HG03139 (cell line): ENCODE measurements around the gene USP30.

Experiments
- ATAC-seq: cut with Tn5 transposase; IDR thresholded peaks from one replicate; pipeline ENCODE4 v1.9.1; 2021; ENCODE audit not compliant: unreplicated experiment

Gene USP30

DNA sequence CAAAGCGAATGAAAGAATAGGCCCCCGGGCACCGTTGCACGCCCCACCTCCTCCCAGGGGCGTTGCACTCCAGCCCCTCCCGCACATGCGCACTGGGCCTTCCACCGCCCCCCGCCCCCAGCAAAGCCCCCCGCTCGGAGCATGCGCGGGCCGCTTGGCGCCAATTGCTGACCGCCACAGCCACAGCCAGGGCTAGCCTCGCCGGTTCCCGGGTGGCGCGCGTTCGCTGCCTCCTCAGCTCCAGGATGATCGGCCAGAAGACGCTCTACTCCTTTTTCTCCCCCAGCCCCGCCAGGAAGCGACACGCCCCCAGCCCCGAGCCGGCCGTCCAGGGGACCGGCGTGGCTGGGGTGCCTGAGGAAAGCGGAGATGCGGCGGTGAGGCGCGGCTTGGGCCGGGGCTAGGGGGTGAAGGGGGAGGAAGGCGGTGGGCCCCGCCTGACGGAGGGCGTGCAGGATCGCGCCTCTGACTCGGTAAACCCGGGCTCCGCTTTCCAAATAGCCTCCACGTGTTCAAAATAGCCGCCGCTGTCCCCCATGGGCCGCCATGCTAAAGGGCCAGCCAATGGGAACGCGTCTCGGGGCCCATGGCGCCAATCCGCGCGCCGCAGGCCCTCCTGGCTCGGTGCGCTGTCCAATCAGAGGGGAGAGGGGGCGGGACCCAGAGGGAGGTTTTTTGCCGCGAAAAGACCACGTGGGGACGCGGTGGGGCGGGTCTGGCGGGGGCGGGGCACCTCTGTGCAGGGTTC lies 45.2 kb downstream of the USP30 start, which contains the start of gene UNG:
TSS of gene UNG (plus strand) at position 163 of the 748 bp plus-strand sequence. CDS start at position 246, 83 bp downstream.
- peak; percentile 87 for ATAC-seq

DNA sequence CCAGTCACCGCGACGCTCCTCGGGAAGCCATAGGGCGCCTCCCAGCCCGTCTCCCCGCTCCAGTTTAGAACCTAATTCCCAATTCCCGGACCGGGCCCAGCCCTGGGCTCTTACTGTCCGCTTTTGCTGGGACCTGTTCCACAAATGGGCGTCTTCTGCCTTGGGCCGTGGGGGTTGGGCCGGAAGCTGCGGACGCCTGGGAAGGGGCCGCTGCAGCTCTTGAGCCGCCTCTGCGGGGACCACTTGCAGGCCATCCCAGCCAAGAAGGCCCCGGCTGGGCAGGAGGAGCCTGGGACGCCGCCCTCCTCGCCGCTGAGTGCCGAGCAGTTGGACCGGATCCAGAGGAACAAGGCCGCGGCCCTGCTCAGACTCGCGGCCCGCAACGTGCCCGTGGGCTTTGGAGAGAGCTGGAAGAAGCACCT lies 45.8 kb downstream of the USP30 start:
- peak; percentile 24 for ATAC-seq

DNA sequence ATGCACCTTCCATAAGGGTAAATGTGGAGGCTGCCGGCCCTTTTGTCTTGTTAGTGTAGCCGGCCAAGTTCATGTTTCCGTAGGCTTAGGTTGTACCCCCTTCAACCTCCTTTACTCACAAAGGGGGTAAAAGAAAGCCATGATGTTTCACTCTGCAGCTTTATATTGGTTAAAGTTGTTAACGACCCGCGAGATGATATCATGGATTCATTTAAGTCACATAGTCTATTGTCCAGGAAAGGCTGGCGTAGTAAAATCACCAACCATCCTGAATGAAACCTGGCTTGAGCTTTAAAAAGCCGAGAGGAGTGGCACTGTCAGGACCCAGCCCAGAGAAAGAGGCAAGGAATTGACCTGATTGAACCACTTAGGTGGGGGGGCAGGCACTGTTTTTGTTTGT lies 46.3 kb downstream of the USP30 start:
- ATAC-seq = no peak

DNA sequence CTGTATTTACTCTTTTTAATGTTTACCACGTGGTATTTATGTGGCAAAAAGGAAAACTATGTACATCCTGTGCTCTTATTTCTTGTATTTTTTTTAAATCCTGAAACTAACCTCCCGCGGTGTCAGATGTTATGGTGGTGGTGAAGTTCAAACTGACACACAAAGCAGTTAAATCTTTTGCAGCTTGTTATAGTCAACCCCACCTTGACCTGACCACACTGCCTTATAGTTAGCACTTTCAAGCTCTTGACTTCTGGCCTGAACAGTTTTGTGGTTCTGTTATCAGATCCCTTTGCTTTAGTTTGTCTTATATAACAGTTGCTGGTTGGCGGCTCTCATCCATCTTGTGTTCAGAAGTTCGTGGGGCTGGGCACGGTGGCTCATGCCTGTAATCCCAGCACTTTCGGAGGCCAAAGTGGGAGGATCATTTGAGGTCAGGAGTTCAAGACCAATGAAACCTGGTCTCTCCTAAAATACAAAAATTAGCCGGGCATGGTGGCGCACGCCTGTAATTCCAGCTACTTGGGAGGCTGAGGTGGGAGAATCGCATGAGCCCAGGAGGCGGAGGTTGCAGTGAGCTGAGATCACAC lies 47.1 kb downstream of the USP30 start:
- no peak for ATAC-seq

DNA sequence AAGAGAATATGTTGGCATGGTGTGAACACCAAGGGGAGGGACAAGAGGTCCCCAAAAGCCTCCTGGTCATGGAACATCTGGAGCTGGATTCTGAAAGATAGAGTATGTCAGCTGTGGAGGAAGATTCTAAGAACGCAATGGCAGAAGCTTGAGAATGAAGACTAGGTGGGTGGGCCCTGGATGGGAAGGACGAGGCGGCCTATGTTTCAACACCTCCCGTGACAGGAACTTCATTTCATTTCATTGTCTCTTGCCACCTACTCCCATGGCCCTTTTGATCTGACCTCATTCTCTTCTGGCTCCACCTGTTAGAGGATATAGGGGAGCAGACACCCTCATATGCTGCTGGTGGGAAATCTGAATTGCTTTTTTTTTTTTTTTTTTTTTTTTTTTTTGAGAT lies 48.4 kb downstream of the USP30 start:
- no peak for ATAC-seq

DNA sequence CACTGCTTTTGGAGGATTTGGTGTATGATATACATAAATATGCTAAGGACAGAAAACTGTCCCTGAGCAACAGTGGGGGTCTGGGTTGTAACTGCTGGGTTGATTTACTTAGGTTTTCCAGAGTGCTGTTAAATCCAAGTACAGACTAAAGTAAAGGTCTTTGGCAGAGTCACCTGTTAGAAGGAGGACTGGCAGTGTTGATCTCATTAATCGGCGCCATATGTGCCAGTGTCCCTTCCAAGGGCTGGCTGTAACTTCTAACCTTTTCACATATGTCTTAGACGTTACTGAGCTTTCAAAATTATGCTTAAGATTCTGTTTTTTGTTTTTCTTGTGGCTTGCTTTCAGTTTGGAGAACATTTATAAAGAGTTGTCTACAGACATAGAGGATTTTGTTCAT lies 50.1 kb downstream of the USP30 start:
- no peak for ATAC-seq

DNA sequence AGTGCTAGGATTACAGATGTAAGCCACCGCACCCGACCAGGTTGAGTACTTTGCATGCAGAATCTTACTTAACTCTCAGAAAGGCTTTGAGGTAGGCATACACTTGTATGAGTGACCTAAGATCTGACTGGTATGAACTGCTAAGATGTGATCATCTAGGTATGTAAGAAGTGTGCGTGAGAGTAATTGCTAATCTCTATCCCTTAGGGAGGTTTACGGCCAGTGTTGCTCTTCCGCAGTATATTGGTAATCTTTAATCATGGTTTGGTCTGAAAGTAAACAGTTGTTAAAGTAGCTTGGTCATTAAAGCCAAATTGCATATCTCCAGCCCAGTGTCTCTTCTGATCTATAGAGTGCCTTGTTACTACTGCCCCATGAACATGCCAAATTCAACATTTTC lies 52.8 kb downstream of the USP30 start:
- no peak for ATAC-seq

DNA sequence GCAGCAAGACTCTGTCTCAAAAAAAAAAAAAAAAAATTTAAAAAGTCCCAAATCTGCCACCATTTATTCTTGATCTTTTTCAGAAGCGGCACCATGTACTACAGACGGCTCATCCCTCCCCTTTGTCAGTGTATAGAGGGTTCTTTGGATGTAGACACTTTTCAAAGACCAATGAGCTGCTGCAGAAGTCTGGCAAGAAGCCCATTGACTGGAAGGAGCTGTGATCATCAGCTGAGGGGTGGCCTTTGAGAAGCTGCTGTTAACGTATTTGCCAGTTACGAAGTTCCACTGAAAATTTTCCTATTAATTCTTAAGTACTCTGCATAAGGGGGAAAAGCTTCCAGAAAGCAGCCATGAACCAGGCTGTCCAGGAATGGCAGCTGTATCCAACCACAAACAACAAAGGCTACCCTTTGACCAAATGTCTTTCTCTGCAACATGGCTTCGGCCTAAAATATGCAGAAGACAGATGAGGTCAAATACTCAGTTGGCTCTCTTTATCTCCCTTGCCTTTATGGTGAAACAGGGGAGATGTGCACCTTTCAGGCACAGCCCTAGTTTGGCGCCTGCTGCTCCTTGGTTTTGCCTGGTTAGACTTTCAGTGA lies 57.5 kb downstream of the USP30 start:
- ATAC-seq = no peak

DNA sequence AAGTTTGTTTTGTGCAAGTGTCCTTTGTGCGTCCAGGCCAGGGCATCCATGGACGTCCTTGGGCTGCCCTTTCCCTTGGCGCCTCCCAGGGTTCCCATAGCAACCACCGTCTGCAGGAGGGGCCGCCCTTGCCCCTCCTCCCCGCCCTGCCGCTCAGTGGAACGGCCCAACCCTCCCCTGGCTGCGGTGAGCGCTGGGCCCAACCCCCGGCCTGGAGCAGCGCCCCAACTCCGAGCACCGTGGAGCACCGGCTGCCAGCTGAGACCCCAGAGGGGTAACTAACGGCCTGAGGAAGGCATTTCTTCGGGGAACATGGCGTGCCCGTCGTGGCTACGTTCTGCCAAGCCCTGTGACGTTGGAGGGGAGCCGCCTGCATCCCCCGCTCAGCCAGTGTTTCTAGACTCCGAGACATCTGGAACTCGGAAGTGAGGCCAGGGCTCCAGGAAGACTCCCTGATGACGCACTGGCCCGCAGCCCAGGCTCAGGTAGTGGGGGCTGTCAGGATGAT lies 58.7 kb downstream of the USP30 start:
- no peak for ATAC-seq

DNA sequence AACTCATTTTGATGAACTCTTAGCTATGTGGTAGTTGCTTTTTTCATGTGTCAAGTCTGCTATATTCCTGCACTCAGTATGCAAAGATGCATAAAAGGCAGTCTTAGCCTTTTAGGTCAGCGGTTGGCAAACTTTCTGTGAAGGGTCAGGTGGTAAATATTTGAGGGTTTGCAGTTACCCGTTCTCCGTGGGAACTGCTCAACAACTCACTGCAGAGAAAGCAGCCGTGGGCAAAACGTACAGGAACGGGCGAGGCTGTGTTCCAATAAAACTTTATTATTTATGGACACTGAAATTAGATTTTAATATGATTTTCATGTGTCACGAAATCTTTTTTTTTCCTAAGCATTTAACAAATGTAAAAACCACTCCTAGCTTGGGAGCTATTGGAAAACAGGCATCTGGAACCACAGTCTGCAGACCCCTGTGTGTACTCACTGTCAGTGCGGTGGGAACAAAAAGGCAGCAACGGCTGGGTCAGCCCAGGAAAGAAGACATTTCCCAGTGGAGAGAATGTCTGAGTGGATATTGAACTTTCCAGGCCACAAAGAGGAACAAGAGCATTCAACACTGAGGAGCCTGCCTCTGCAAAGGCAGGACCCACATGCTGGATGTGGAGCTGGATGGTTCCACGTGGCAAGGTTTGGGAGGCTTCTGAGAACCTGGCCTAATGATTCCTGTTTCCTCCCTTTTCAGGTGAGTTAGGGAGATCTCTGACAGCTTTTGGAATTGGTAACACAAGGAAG lies 60.5 kb downstream of the USP30 start:
- no peak for ATAC-seq

DNA sequence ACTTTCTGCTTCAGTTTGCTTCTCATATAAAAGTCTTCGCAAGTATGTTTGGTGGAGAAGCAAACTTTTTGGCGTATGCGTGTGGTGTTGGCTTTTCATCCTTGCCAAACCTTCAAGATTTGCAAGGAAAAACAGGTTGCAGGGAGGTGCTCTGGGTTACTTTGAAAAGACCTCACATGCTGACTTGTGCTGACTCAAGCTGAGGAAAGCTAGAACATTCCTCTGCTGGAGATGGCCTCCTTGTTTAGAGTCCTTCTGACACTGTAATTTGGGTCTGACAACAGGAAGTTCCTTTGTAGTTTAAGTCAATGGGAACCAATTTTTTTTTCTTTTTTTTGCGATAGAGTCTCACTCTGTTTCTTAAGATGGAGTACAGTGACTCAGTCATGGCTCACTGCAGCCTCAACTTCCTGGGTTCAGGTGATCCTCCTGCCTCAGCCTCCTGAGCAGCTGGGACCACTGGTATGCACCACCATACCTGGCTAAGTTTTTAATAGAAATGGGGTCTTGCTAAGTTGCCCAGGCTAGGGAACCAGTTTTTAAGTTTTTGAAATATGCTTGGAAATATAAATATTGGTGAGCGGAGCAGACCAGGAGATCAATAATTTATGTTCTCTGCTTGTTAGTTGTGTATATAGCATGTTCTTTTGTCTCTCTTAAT lies 61.4 kb downstream of the USP30 start:
- no peak for ATAC-seq

DNA sequence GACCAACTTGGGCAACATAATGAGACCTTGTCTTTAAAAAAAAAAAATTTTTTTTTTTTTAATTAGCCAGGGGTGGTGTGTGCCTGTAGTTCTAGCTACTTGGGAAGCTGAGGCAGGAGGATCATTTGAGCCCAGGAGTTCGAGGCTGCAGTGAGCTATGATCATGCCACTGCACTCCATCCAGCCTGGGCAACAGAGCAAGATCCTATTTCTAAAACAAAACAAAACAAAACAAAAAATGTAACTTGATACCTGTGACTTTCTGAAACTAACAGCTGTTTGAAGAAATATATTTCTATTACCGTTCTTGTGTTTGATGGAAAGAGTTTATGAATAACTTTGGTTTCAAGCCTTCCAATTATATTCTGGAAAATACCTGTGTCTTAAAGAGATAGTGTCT lies 62.3 kb downstream of the USP30 start:
- ATAC-seq = no peak

DNA sequence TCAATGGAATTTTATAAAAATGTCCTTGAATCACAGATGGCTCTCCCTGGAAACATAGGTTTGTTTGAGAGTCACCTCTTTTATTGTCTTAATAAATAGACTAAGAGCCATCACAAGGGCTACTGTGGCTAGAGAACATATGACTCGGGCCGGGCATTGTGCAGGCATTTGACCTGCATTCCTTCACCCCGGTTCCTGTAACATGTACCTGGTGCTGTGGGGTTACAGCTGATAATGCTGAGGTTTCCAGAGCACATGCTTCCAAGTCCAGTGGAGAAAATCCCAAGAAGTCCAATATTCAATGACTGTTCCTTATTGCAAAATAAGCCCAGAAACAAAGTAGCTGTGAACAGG lies 63.0 kb downstream of the USP30 start:
- no peak for ATAC-seq

DNA sequence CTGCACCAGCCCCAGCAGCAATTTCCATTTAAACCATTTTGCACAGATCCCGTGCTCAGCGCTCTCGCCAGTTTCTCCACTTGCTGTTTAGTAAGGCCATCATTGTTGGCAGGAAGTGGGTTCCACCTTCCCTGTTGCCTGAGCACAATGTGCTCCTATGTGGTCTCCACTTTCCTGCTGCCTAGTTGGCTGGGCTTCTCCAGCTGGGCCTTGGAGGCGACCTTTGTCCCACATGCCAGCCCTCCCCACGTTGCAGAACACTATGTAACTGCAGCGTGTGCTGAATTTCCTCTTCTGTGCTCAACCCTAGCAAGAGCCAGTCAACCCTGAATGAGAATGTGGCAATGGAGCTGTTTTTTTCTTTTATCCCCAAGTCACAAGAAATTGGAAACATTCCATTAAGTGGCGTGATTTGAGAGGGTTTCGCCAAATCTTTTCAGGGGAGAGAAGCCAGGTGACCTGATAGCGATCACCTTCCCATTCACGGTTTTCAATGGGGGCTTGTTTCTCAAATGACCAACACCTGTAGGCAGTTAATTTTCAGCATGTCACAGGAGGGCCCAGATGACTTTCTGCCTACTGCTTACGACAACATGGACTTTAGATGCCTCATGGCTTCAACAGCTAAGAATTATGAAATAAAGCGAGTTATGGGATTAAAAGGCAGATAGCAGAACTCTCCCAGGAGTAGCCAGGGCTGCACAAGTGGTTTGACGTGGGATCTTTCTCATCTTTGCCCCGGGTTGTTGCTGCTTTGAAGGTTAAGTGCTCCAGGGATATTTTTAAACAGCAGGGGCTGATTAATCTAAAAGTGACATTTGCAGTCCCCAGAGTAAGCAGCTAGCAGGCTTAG lies 63.6 kb downstream of the USP30 start, which contains the start of gene ACACB:
TSS of gene ACACB (plus strand) at position 830 of the 853 bp plus-strand sequence. CDS start 22,819 bp downstream, outside the sequence.
- no peak for ATAC-seq

DNA sequence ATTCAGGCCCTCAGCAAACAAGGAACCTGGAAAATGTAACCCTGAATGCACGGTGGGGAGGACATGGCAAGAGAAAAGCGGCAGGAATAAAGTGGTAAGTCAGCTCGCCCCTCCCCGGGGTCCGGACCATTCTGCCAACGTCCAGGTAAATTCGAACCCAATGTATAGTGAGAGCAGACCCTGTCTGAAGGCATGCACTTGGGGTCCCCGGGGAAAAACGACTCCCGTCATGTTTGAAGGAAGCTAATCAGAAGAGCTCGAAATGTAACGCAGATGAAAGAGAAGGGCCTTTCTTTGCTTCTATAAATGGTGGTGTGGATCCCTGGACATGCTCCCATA lies 64.2 kb downstream of the USP30 start:
- ATAC-seq = no peak

DNA sequence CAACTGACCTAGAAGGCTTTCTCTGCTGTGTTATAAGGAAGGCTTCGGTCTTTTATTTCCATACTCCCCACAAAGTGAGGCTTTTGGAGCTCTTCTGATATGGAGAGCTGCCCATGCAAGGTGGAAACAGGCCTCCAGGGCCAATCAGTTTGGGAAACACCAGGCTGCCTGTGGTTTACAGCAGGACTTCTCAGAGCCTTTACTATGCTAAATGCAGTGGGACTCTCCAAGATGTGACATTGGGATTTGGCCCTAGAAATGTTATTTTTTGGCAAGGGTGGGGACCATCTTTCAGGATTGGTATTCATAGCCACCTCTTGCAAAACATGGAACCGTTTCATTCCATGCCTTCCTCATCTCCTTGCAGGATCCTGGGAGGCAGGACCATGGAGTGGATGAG lies 67.7 kb downstream of the USP30 start:
- ATAC-seq = no peak

DNA sequence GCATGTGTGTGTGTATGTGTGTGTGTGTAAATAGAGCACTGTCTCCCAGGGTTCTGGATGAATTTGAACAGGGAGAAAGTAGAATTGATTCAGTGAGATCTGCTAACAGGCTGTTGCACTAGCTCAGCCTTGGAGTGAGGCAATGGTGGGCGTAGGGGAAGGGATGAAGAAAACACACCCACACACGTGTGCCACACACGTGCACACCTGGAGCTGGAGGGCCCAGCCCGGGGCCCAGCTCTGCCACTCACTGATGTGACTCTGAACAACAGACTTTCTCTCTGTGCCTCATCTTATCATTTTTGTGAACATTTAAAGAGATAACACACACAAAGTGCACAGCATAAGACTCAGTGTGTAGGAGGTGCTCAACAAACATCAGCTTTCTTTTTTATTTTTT lies 68.2 kb downstream of the USP30 start:
- no peak for ATAC-seq

DNA sequence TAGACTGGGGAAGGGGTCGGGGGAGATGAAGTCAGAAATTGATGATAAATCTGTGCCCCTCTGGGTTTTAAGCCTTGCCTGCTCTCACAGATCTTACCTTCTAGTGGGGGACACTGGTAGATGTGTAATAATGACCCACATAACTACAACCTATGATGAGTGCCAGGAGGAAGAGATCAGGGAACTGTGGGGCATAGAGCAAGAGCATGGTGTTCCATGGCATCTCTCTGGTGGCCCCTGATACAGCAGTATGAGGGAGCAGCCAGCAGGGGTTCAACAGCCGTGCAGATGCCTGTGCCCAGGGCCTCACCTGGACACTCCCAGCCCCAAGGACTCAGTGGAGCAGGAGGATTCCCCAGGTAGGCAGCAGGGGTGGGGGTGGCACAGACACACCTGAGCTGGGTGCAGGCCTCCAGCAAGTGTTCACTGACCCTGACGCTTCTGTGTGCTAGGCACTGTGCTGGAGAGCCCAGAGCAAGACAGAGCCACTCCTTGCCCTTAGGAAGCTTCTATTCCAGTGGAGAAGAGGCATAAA lies 69.0 kb downstream of the USP30 start:
- no peak for ATAC-seq

DNA sequence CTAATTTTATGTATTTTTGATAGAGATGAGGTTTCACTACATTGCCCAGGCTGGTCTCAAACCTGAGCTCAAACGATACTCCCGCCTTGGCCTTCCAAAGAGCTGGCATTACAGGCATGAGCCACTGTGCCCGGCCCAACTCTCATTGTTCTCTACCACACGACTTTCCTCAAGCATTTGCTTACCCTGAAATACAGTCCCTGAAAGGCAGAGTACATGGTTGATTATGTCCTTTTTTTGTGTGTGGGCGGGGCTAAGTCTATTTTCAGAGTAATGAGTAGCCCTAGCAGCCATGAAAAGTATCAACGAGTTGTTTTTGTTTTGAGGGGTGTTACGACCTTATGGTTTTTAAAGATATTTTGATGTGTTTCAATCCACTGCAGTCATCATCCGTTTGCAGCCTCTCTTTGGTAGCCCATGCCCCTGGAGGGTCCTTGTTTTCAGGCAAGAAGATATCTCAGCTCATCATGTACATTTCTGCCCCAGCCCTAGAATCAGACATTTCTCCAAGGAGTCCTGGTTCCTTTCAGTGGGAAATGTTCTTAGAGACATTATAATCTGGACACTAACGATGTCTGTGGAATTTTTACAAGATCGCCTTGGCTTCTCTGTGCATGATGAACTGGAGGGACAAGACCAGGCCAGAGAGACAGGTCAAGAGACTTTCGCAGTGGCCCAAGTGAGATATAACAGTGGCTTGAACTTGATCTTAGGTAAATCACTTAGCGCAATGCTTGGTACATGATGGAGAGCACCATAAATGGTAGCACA lies 72.7 kb downstream of the USP30 start:
- ATAC-seq = no peak
